Measurements from ENCODE around the gene RGS1.

DNA sequence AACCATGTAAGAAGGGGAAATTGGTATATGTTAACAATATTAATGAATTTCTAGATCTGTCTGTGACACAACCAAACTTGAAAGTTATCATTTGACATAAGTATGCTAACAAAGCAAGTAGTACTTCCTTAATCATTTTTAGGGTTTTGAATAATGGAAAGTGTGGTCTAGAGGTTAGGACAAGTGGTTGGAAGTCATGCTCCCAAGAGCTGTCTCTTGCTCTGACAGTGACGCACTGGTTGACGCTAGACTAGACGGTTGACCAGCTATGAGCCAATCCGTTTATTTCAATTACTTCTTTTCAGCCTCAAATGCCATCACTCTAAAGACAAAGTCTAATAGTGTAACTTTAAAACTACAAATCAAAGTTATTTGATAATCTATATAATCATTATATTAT, 20.7 kb upstream of the RGS1 start:
- TF ChIP-seq, protein P1, sequence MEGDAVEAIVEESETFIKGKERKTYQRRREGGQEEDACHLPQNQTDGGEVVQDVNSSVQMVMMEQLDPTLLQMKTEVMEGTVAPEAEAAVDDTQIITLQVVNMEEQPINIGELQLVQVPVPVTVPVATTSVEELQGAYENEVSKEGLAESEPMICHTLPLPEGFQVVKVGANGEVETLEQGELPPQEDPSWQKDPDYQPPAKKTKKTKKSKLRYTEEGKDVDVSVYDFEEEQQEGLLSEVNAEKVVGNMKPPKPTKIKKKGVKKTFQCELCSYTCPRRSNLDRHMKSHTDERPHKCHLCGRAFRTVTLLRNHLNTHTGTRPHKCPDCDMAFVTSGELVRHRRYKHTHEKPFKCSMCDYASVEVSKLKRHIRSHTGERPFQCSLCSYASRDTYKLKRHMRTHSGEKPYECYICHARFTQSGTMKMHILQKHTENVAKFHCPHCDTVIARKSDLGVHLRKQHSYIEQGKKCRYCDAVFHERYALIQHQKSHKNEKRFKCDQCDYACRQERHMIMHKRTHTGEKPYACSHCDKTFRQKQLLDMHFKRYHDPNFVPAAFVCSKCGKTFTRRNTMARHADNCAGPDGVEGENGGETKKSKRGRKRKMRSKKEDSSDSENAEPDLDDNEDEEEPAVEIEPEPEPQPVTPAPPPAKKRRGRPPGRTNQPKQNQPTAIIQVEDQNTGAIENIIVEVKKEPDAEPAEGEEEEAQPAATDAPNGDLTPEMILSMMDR (conservative IDR thresholded peaks at IDR 0.05; ENCODE audit: low read depth in 2 of 2) = no peak
- TF ChIP-seq EZH2 (IDR thresholded peaks at IDR 0.05; ENCODE audit: low read depth, unreplicated experiment) (no peak), POLR2AphosphoS5 (IDR thresholded peaks at IDR 0.05; ENCODE audit: low read depth) (no peak), EZH2phosphoT487 (IDR thresholded peaks at IDR 0.05; ENCODE audit: unreplicated experiment) (no peak), CREB1 (CRISPR knock-in tag; IDR thresholded peaks at IDR 0.05; ENCODE audit: low read depth) (no peak), JUNB (IDR thresholded peaks at IDR 0.05; ENCODE audit: unreplicated experiment) (no peak), ZNF114 (CRISPR knock-in tag; IDR thresholded peaks at IDR 0.05) (no peak)
